H1 (cell line): Measurements from ENCODE around the gene NRROS. TPM values are rescaled to one million over a fixed set of nuclear protein-coding genes. Genes with fewer than 3 reads are reported as not detected.

Experiments
- CHD2 ChIP-seq: IDR thresholded peaks from 2 replicates; pipeline ENCODE4 v1.6.1; 2012; ENCODE audit warnings: low read length, improper control_type of control experiment
- JUN ChIP-seq: IDR thresholded peaks from 2 replicates; pipeline ENCODE4 v1.6.1; 2011; ENCODE audit warnings: low read depth, mild to moderate bottlenecking, improper control_type of control experiment, low read length
- KDM1A ChIP-seq: fragments of 200-600, 300-600 bp; sonication (generic); IDR thresholded peaks from 2 replicates; pipeline ENCODE4 v1.7.1; 2016; ENCODE audit warnings: mild to moderate bottlenecking, low read length, borderline replicate concordance
- KDM5A ChIP-seq: fragments of 200-600 bp; IDR thresholded peaks from 2 replicates; pipeline ENCODE4 v1.7.1; 2012; ENCODE audit warnings: mild to moderate bottlenecking, low read length, inconsistent platforms, mixed read lengths
- polyA plus RNA-seq, 7 experiments: library from polyadenylated mRNA; depleted of rRNA in 3 of 7; stranded (reverse) in 5 of 7; unstranded in 2 of 7; fragments of >200 nt in 5 of 7; fragments of 200-250 nt in 2 of 7; gene quantifications; 1 replicate in 5 of 7; 2 replicates in 1 of 7; 4 replicates in 1 of 7; pipeline versions ENCODE4 v1.2.1 to v1.2.3, GENCODE V29; 2011 to 2013; ENCODE audit warnings: missing spikeins in 2 of 7, mixed read lengths in 2 of 7
- total RNA-seq: library from RNA; stranded (reverse); fragmentation: NEBNext Ultra II Directional; extraction: Animal tissue kit (Norgen Biotek cat#: 25700); gene quantifications from 2 replicates; pipeline ENCODE4 v1.2.1, GENCODE V29; 2021
- TF ChIP-seq, protein P1 (sequence below): IDR thresholded peaks from 2 replicates; pipeline ENCODE4 v1.6.1; 2011; ENCODE audit warnings: low read length, improper control_type of control experiment

Gene NRROS
- total and polyA plus RNA-seq, 2 of the 8 experiments (the other 6 are each of a cell fraction or from before 2014, with no cell fraction given), result 5.3 to 7.3 TPM

DNA sequence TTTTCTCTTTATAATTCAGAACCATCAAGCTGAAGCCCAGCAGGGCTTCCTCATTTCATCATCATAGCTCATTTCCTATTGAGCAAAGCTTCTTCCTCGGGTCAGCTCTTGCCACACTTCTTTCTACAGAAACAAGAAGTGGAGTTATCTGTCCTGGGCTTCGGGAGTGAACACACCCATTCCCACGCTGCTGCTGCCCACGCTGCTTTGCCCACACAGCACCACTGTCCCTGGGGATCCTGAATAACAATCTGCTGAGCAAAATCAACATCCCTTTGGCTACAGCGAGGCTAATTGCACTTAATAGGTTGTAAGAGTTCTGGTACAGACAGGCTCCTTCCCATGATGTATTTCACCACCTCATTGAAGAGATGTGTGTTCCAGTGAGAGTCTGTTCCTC, 48.9 kb downstream of the NRROS start (continued):
- TF ChIP-seq, protein P1, sequence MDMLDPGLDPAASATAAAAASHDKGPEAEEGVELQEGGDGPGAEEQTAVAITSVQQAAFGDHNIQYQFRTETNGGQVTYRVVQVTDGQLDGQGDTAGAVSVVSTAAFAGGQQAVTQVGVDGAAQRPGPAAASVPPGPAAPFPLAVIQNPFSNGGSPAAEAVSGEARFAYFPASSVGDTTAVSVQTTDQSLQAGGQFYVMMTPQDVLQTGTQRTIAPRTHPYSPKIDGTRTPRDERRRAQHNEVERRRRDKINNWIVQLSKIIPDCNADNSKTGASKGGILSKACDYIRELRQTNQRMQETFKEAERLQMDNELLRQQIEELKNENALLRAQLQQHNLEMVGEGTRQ, result no peak
- TF ChIP-seq CHD2 (no peak), KDM5A (no peak), JUN (no peak), KDM1A (no peak)
